ES-I3 (cell line): ENCODE measurements around the gene MEIOSIN.
"Not testable (repeated sequence)": the region's sequence is repeated elsewhere in the genome, so short reads cannot be mapped to it uniquely, and the experiment has no call there.

Experiments
- H3K36me3 ChIP-seq: 2 replicates; pipeline ENCODE4 v1.6.1; 2013; ENCODE audit warnings: mild to moderate bottlenecking, low read length, control low read depth, moderate library complexity; ENCODE audit not compliant: insufficient read depth
- H3K4me1 ChIP-seq: 2 replicates; pipeline ENCODE4 v1.6.1; 2013; ENCODE audit warnings: mild to moderate bottlenecking, control low read depth, low read length; ENCODE audit not compliant: insufficient read depth
- H3K9ac ChIP-seq: 2 replicates; pipeline ENCODE4 v1.6.1; 2013; ENCODE audit warnings: low read depth, mild to moderate bottlenecking, low read length, moderate library complexity
- H3K9me3 ChIP-seq: 2 replicates; pipeline ENCODE4 v1.6.1; 2013; ENCODE audit warnings: mild to moderate bottlenecking, low read length, moderate library complexity; ENCODE audit not compliant: control insufficient read depth, insufficient read depth

The MEIOSIN gene

GRCh38 chr19:45786533-45786894, 53.3 kb downstream of the MEIOSIN start:
- H3K9ac ChIP-seq = no peak overlapping the region
- H3K9me3 ChIP-seq = no peaks in the 10 kb centered on the region
- H3K4me1 ChIP-seq = peaks cover 19% of the 10 kb centered on the region; the same call in 1 of the 2 replicates
- H3K36me3 ChIP-seq = peaks cover 2% of the 10 kb centered on the region; the same call in 1 of the 2 replicates

- Histone ChIP-seq H3K9me3 (no peaks in the 10 kb centered on the region), H3K4me1 (peaks cover 12% of the 10 kb centered on the region; the same call in 1 of the 2 replicates), H3K9ac (no peak overlapping the region), H3K36me3 (peaks cover 2% of the 10 kb centered on the region; the same call in 1 of the 2 replicates)
Measured at GRCh38 chr19:45789035-45789786, 56.0 kb downstream of the MEIOSIN start.

GRCh38 chr19:45790942-45791341, 57.7 kb downstream of the MEIOSIN start:
- Histone ChIP-seq H3K9me3 (no peaks in the 10 kb centered on the region), H3K36me3 (peaks cover 2% of the 10 kb centered on the region; the same call in 1 of the 2 replicates), H3K9ac (no peak overlapping the region), H3K4me1 (peaks cover 9% of the 10 kb centered on the region; the same call in 1 of the 2 replicates)

- Histone ChIP-seq H3K4me1 (peaks cover 9% of the 10 kb centered on the region; the same call in 1 of the 2 replicates), H3K9ac (peak overlapping the region; percentile 93), H3K36me3 (peaks cover 2% of the 10 kb centered on the region; the same call in 1 of the 2 replicates), H3K9me3 (no peaks in the 10 kb centered on the region)
Measured at GRCh38 chr19:45791744-45792469, 58.7 kb downstream of the MEIOSIN start.

- H3K4me1 ChIP-seq = peaks cover 9% of the 10 kb centered on the region; the same call in 1 of the 2 replicates
- no peaks in the 10 kb centered on the region for H3K9me3 ChIP-seq
- peak within 1 kb of the TSS; percentile 93 for H3K9ac ChIP-seq
- H3K36me3 ChIP-seq = peaks cover 2% of the 10 kb centered on the region; the same call in 1 of the 2 replicates
Measured at GRCh38 chr19:45792470-45793177, 59.4 kb downstream of the MEIOSIN start, which contains the start of gene DMWD. TSS of gene DMWD (minus strand) at chr19:45792845. CDS start at chr19:45792756, 89 bp downstream.

GRCh38 chr19:45793178-45793564, 59.9 kb downstream of the MEIOSIN start:
- Histone ChIP-seq H3K9ac (no peak overlapping the region), H3K9me3 (no peaks in the 10 kb centered on the region), H3K36me3 (peaks cover 2% of the 10 kb centered on the region; the same call in 1 of the 2 replicates), H3K4me1 (peaks cover 9% of the 10 kb centered on the region; the same call in 1 of the 2 replicates)

- H3K9me3 ChIP-seq = no peaks in the 10 kb centered on the region
- H3K36me3 ChIP-seq = no peaks in the 10 kb centered on the region; the same call in 1 of the 2 replicates
- no peak overlapping the region for H3K9ac ChIP-seq
- peaks cover 9% of the 10 kb centered on the region; the same call in 1 of the 2 replicates for H3K4me1 ChIP-seq
Measured at GRCh38 chr19:45793876-45794275, 60.6 kb downstream of the MEIOSIN start.

GRCh38 chr19:45794627-45795026, 61.4 kb downstream of the MEIOSIN start:
- Histone ChIP-seq H3K9ac (no peak overlapping the region), H3K9me3 (no peaks in the 10 kb centered on the region), H3K36me3 (no peaks in the 10 kb centered on the region), H3K4me1 (peaks cover 9% of the 10 kb centered on the region; the same call in 1 of the 2 replicates)

GRCh38 chr19:45798995-45799517, 65.8 kb downstream of the MEIOSIN start:
- H3K9ac ChIP-seq = no peak overlapping the region
- no peaks in the 10 kb centered on the region for H3K9me3 ChIP-seq
- peaks cover 10% of the 10 kb centered on the region; the same call in 1 of the 2 replicates for H3K4me1 ChIP-seq
- H3K36me3 ChIP-seq = no peaks in the 10 kb centered on the region

GRCh38 chr19:45799541-45799940, 66.3 kb downstream of the MEIOSIN start:
- peaks cover 10% of the 10 kb centered on the region; the same call in 1 of the 2 replicates for H3K4me1 ChIP-seq
- H3K9me3 ChIP-seq, H3K9ac ChIP-seq, H3K36me3 ChIP-seq: not testable (repeated sequence)

- Histone ChIP-seq H3K36me3 (no peaks in the 10 kb centered on the region), H3K9ac (no peak overlapping the region), H3K9me3 (no peaks in the 10 kb centered on the region), H3K4me1 (peaks cover 10% of the 10 kb centered on the region; the same call in 1 of the 2 replicates)
Measured at GRCh38 chr19:45800070-45800553, 66.9 kb downstream of the MEIOSIN start.

- Histone ChIP-seq H3K9me3 (no peaks in the 10 kb centered on the region), H3K9ac (no peak overlapping the region), H3K36me3 (no peaks in the 10 kb centered on the region), H3K4me1 (peaks cover 10% of the 10 kb centered on the region; the same call in 1 of the 2 replicates)
Measured at GRCh38 chr19:45801603-45802175, 68.5 kb downstream of the MEIOSIN start.

GRCh38 chr19:45804140-45804958, 71.1 kb downstream of the MEIOSIN start:
- Histone ChIP-seq H3K9ac (no peak overlapping the region), H3K36me3 (no peaks in the 10 kb centered on the region), H3K4me1 (peaks cover 10% of the 10 kb centered on the region; the same call in 1 of the 2 replicates), H3K9me3 (no peaks in the 10 kb centered on the region)
